ENCODE results near the gene C10orf71. TPM values are rescaled to one million over a fixed set of nuclear protein-coding genes. Genes with fewer than 3 reads are reported as not detected.

C10orf71 gene
- total RNA-seq, 1 experiment from 2014 or later, result not detected

- no TSS peak for BruUV-seq (replicated peaks)
- H3K9me3 Mint-ChIP-seq (ENCODE audit: unreplicated experiment), result no peaks in the 10 kb centered on the region
- peaks cover 14% of the 10 kb centered on the region for H3K4me1 Mint-ChIP-seq (ENCODE audit: low read depth, unreplicated experiment)
- no peaks in the 10 kb centered on the region for H3K36me3 Mint-ChIP-seq (ENCODE audit: insufficient read depth, unreplicated experiment)
- Histone ChIP-seq H3K4me1 (no peaks in the 10 kb centered on the region), H3K27me3 (replicated peaks; ENCODE audit: control insufficient read depth, insufficient read depth, low read length) (peaks cover 4% of the 10 kb centered on the region; the same call in 1 of the 2 replicates), H3K9me3 (no peaks in the 10 kb centered on the region), H3K4me3 (ENCODE audit: low read depth, low read length) (no peak overlapping the region), H3K36me3 (ENCODE audit: control insufficient read depth, insufficient read depth, low read length) (no peaks in the 10 kb centered on the region)
- intact Hi-C loops (cut with micrococcal nuclease; ENCODE audit: unreplicated experiment), result no loop called here
- no peak for TF ChIP-seq CTCF (IDR thresholded peaks at IDR 0.05; ENCODE audit: insufficient read depth in 1 of 2, low read depth in 1 of 2, low read length in 1 of 2, severe bottlenecking in 1 of 2, unreplicated experiment in 1 of 2)
- peaks cover 22% of the 10 kb centered on the region for H3K27me3 Mint-ChIP-seq (ENCODE audit: insufficient read depth, unreplicated experiment)
- ChIA-PET POLR2A (no interaction called here), CTCF (no interaction called here)
- no peak overlapping the region for H3K4me3 Mint-ChIP-seq (ENCODE audit: unreplicated experiment)
- peak in 1 of 2 experiments; percentile 18 for DNase-seq
- no peak overlapping the region for H3K27ac Mint-ChIP-seq (ENCODE audit: unreplicated experiment)
Observed at GRCh38 chr10:49300140-49300974, 1.4 kb downstream of the C10orf71 start.

GRCh38 chr10:49301302-49301701, 2.3 kb downstream of the C10orf71 start:
- no peak overlapping the region for H3K4me3 Mint-ChIP-seq (ENCODE audit: unreplicated experiment)

GRCh38 chr10:49302088-49302487, 3.1 kb downstream of the C10orf71 start:
- Histone ChIP-seq H3K36me3 (ENCODE audit: control insufficient read depth, insufficient read depth, low read length) (no peaks in the 10 kb centered on the region), H3K27me3 (replicated peaks; ENCODE audit: control insufficient read depth, insufficient read depth, low read length) (peaks cover 4% of the 10 kb centered on the region; the same call in 1 of the 2 replicates), H3K4me1 (no peaks in the 10 kb centered on the region), H3K9me3 (no peaks in the 10 kb centered on the region), H3K4me3 (ENCODE audit: low read depth, low read length) (no peak overlapping the region)
- H3K27me3 Mint-ChIP-seq (ENCODE audit: insufficient read depth, unreplicated experiment), result peaks cover 19% of the 10 kb centered on the region
- H3K9me3 Mint-ChIP-seq (ENCODE audit: unreplicated experiment), result no peaks in the 10 kb centered on the region
- H3K36me3 Mint-ChIP-seq (ENCODE audit: insufficient read depth, unreplicated experiment), result no peaks in the 10 kb centered on the region
- BruUV-seq (replicated peaks), result no TSS peak
- no peak overlapping the region for H3K4me3 Mint-ChIP-seq (ENCODE audit: unreplicated experiment)
- H3K4me1 Mint-ChIP-seq (ENCODE audit: low read depth, unreplicated experiment), result peaks cover 14% of the 10 kb centered on the region
- intact Hi-C loops (cut with micrococcal nuclease; ENCODE audit: unreplicated experiment), result no loop called here
- POLR2A ChIA-PET, result no interaction called here
- CTCF ChIA-PET, result no interaction called here
- no peak overlapping the region for H3K27ac Mint-ChIP-seq (ENCODE audit: unreplicated experiment)
- no peak for TF ChIP-seq CTCF (IDR thresholded peaks at IDR 0.05; ENCODE audit: insufficient read depth in 1 of 2, low read depth in 1 of 2, low read length in 1 of 2, severe bottlenecking in 1 of 2, unreplicated experiment in 1 of 2)
- DNase-seq, result no peak

More at GRCh38 chr10:49301302-49301701, 2.3 kb downstream of the C10orf71 start:
- intact Hi-C loops (cut with micrococcal nuclease; ENCODE audit: unreplicated experiment), result no loop called here
- ChIA-PET CTCF (interaction anchor here (0.7 kb wide), 1 partner anchor 59 kb away, joined by 3 read pairs; no protein-coding TSS in a partner anchor), POLR2A (no interaction called here)
- Histone ChIP-seq H3K36me3 (ENCODE audit: control insufficient read depth, insufficient read depth, low read length) (no peaks in the 10 kb centered on the region), H3K4me1 (no peaks in the 10 kb centered on the region), H3K27me3 (replicated peaks; ENCODE audit: control insufficient read depth, insufficient read depth, low read length) (peaks cover 4% of the 10 kb centered on the region; the same call in 1 of the 2 replicates), H3K9me3 (no peaks in the 10 kb centered on the region), H3K4me3 (ENCODE audit: low read depth, low read length) (no peak overlapping the region)
- Mint-ChIP-seq H3K36me3 (ENCODE audit: insufficient read depth, unreplicated experiment) (no peaks in the 10 kb centered on the region), H3K27me3 (ENCODE audit: insufficient read depth, unreplicated experiment) (peaks cover 21% of the 10 kb centered on the region), H3K4me1 (ENCODE audit: low read depth, unreplicated experiment) (peaks cover 14% of the 10 kb centered on the region), H3K9me3 (ENCODE audit: unreplicated experiment) (no peaks in the 10 kb centered on the region), H3K27ac (ENCODE audit: unreplicated experiment) (no peak overlapping the region)
- TF ChIP-seq CTCF (IDR thresholded peaks at IDR 0.05; ENCODE audit: insufficient read depth in 1 of 2, low read depth in 1 of 2, low read length in 1 of 2, severe bottlenecking in 1 of 2, unreplicated experiment in 1 of 2), result no peak
- BruUV-seq (replicated peaks), result no TSS peak
- peak in 1 of 2 experiments; percentile 4 for DNase-seq

All from Caco-2 (cell line).